Gastroesophageal sphincter (tissue), 4 donors: Measurements from ENCODE around the gene PPM1N. TPM values are rescaled to one million over a fixed set of nuclear protein-coding genes. Genes with fewer than 3 reads are reported as not detected.
A peak's percentile ranks its signal among the peaks of the same experiment; 100 is the strongest.

Experiments
- ATAC-seq: fragments of 150-250 bp; one replicate; pipeline ENCODE4 v1.9.1; 2016; ENCODE audit warnings: mild to moderate bottlenecking, moderate library complexity
- H3K27ac ChIP-seq, 4 donors: fragments of 200-600 bp; sonication (generic) in 3 of 4; 1 replicate in 3 of 4; 2 replicates in 1 of 4; pipeline ENCODE4 v1.5.1; 2016 to 2019
- H3K27me3 ChIP-seq: fragments of 200-600 bp; sonication (generic); one replicate; pipeline ENCODE4 v1.5.1; 2019
- H3K36me3 ChIP-seq, 2 donors: fragments of 200-600 bp; sonication (generic); one replicate each; pipeline ENCODE4 v1.5.1; 2019; ENCODE audit warnings: control low read depth in 1 of 2
- H3K4me1 ChIP-seq, 3 donors: fragments of 200-600 bp; sonication (generic); 1 replicate in 2 of 3; 2 replicates in 1 of 3; pipeline ENCODE4 v1.5.1; 2016 to 2019; ENCODE audit warnings: control low read depth in 2 of 3
- H3K4me3 ChIP-seq, 2 donors: fragments of 200-600 bp; sonication (generic); one replicate each; pipeline ENCODE4 v1.5.1; 2019; ENCODE audit warnings: mild to moderate bottlenecking in 1 of 2, moderate library complexity in 1 of 2
- H3K9me3 ChIP-seq, 3 donors: fragments of 200-600 bp; sonication (generic); one replicate each; pipeline ENCODE4 v1.5.1; 2017 to 2019; ENCODE audit warnings: control low read depth in 2 of 3
- EP300 ChIP-seq: sonication (generic); formaldehyde crosslinking; IDR thresholded peaks from one replicate; pipeline ENCODE4 v1.6.1; 2017; ENCODE audit warnings: antibody characterized with exemption, mild to moderate bottlenecking
- POLR2A ChIP-seq, 2 donors: fragments of 450-650 bp; IDR thresholded peaks; one replicate each; pipeline ENCODE4 v1.6.1; 2017; ENCODE audit warnings: antibody characterized with exemption in 2 of 2, mild to moderate bottlenecking in 2 of 2, moderate library complexity in 1 of 2
- POLR2AphosphoS5 ChIP-seq: sonication (generic); formaldehyde crosslinking; IDR thresholded peaks from one replicate; pipeline ENCODE4 v1.6.1; 2017; ENCODE audit warnings: antibody characterized with exemption
- WGBS, 2 donors: methylation state at CpG; one replicate each; pipeline ENCODE4 v1.1.5; 2018; ENCODE audit warnings: low coverage in 1 of 2; 5-methylcytosine and 5-hydroxymethylcytosine counted together
- total RNA-seq, 4 donors: library from RNA; depleted of rRNA; stranded (reverse); fragments of >200 nt; gene quantifications; one replicate each; pipeline ENCODE4 v1.1.0, GENCODE V29; 2016
- TF ChIP-seq, protein P1 (sequence below), 4 experiments: fragments of 200-600 bp in 2 of 4; fragments of 450-650 bp in 2 of 4; sonication (generic) in 1 of 4; IDR thresholded peaks; one replicate each; pipeline ENCODE4 v1.5.1; 2017 to 2019; ENCODE audit warnings: antibody characterized with exemption in 4 of 4, mild to moderate bottlenecking in 2 of 4, moderate library complexity in 2 of 4

The PPM1N gene
- total RNA-seq, 4 donors from 2014 or later = 0.96 to 3.2 (median 2.1) TPM

DNA sequence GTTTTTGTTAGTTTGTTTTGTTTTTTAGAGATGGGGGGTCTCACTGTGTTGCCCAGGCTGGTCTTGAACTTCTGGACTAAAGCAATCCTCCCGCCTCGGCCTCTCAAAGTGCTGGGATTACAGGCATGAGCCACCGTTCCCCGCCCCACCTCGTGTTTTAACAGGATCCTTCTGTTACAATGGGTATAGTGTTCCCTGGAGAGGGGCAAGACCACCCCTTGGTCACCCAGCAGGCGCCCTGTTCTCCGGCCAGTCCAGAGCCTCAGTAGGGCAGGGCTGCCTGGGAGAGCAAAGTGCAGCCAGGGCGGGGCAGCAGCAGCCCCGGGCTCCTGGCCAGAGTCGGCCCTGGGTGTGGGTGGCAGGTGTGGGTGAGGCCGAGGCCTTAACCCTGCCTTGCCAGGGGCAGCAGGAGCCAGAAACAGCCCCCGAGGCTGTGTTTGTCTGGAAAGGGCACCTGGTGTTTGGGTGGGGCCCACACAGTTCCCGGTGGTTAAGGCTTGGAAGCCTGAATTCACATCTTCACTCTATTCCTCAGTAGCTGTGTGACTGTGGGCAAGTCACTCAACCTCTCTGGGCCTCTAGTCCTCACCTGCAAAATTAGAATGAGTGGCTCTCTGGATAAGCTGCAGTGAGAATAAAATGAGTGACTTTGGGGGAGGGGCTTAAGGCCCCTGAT is 16.3 kb downstream of the PPM1N start:
- Histone ChIP-seq H3K4me3 (peak overlapping the region in 1 of 2 donors; percentile 6), H3K4me1 (peaks cover 5 to 79% (median 24%) of the 10 kb centered on the region in 3 donors), H3K27ac (peak overlapping the region; percentile 29 to 87 (median 71)), H3K9me3 (no peaks in the 10 kb centered on the region), H3K27me3 (no peaks in the 10 kb centered on the region), H3K36me3 (peaks cover 0 to 35% of the 10 kb centered on the region in 2 donors)
- 42 to 47% methylated on average over 3 to 10 of the region's 13 CpGs for WGBS, 2 donors
- no peak for TF ChIP-seq POLR2A (IDR thresholded peaks at IDR 0.05)
- TF ChIP-seq EP300 = no peak
- no peak for TF ChIP-seq POLR2AphosphoS5
- TF ChIP-seq, protein P1, sequence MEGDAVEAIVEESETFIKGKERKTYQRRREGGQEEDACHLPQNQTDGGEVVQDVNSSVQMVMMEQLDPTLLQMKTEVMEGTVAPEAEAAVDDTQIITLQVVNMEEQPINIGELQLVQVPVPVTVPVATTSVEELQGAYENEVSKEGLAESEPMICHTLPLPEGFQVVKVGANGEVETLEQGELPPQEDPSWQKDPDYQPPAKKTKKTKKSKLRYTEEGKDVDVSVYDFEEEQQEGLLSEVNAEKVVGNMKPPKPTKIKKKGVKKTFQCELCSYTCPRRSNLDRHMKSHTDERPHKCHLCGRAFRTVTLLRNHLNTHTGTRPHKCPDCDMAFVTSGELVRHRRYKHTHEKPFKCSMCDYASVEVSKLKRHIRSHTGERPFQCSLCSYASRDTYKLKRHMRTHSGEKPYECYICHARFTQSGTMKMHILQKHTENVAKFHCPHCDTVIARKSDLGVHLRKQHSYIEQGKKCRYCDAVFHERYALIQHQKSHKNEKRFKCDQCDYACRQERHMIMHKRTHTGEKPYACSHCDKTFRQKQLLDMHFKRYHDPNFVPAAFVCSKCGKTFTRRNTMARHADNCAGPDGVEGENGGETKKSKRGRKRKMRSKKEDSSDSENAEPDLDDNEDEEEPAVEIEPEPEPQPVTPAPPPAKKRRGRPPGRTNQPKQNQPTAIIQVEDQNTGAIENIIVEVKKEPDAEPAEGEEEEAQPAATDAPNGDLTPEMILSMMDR (IDR thresholded peaks at IDR 0.05) = no peak
- ATAC-seq = peak; percentile 34

DNA sequence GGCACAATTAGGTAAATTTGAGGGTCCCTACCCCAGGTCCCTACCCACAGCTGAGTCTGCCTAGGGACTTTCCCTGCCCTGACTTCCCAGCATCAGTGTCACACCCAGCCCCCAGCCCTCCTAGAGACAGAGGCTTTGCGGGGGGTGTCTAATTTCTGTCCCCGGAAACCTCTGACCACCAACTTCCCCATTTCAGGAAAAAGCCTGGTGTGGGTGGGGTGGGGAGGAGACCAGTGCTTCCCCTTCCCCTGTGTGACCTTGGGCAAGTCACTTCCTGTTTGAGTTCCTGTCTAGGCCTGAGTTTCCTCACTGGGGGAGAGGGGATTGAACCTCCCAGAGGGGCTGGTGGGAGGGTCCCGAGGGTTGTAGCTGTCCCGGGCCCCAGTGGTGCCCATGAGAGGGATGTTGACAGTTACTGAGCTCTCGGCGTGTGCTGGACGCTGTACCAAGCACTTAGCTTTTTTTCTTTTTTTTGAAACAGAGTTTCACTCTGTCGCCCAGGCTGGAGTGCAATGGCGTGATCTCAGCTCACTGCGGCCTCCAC is 16.9 kb downstream of the PPM1N start:
- no peaks in the 10 kb centered on the region for H3K27me3 ChIP-seq
- H3K27ac ChIP-seq = peak overlapping the region in 3 of 4 donors; percentile 67 to 87 (median 75)
- ATAC-seq = peak; percentile 67
- TF ChIP-seq POLR2AphosphoS5 = no peak
- TF ChIP-seq POLR2A (IDR thresholded peaks at IDR 0.05) = no peak
- TF ChIP-seq, protein P1 (IDR thresholded peaks at IDR 0.05) = no peak
- no peak for TF ChIP-seq EP300
- no peak overlapping the region for H3K4me3 ChIP-seq
- 58 to 60% methylated on average over 1 to 4 of the region's 10 CpGs for WGBS, 2 donors
- H3K9me3 ChIP-seq = no peaks in the 10 kb centered on the region
- H3K4me1 ChIP-seq = peaks cover 5 to 73% (median 24%) of the 10 kb centered on the region in 3 donors
- H3K36me3 ChIP-seq = peaks cover 0 to 41% of the 10 kb centered on the region in 2 donors

DNA sequence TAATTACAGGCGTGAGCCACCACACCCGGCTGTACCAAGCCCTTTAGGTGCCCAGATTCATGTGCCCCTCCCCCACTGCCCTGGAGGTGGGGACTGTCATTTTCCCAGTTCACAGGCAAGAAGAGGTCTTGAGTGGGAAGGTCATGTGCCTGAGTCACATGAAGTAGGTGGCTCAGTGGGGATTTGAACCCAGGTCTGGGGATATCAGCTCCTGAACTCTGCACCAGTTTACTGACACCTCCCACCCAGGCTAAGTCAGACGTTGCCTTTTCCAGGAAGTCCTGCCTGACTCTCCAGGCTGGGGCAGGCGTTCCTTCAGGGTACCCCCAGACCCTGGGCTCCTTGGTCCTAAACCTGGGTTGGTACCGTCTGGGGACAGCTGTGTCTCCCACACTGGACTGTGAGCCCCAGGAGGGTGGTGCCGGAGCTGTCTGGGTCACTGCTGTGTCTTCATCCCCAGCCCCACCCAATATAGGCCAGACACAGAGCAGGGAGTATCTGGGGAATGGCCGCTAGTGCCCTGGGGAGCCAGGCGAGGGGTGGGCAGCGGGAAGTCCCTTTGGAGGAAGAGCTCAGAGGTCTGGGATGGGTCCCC is 17.7 kb downstream of the PPM1N start:
- peaks cover 5 to 73% (median 24%) of the 10 kb centered on the region in 3 donors for H3K4me1 ChIP-seq
- ATAC-seq = peak; percentile 34
- H3K36me3 ChIP-seq = peaks cover 0 to 49% of the 10 kb centered on the region in 2 donors
- H3K27ac ChIP-seq = peak overlapping the region in 3 of 4 donors; percentile 67 to 87 (median 75)
- no peak for TF ChIP-seq EP300
- no peak for TF ChIP-seq POLR2AphosphoS5
- no peak for TF ChIP-seq POLR2A (IDR thresholded peaks at IDR 0.05)
- TF ChIP-seq, protein P1 (IDR thresholded peaks at IDR 0.05) = no peak
- WGBS, 2 donors = no CpG with 5 or more reads among the region's 9 CpGs
- no peaks in the 10 kb centered on the region for H3K27me3 ChIP-seq
- H3K9me3 ChIP-seq = no peaks in the 10 kb centered on the region
- H3K4me3 ChIP-seq = no peak overlapping the region

DNA sequence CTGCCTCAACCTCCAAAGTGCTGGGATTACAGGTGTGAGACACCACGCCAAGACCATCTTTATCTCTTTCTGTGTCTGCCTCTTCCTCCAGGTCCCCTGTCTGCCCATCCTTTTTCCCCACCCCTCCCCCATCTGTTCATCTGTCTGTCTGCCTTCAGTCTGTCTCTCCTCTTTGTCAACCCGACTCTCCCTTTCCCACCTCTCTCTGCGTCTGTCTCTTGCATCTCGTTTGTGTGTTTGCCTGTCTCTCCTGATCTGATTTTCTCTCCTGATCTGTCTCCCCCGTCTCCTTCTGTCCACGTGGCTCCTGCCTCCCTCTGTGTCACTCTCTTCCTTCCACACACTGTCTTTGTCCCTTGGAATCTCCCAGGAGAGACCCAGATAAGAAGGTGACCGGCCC is 19.0 kb downstream of the PPM1N start:
- H3K36me3 ChIP-seq = peaks cover 0 to 62% of the 10 kb centered on the region in 2 donors
- TF ChIP-seq EP300 (no peak), POLR2AphosphoS5 (no peak), POLR2A (IDR thresholded peaks at IDR 0.05) (no peak)
- TF ChIP-seq, protein P1 (IDR thresholded peaks at IDR 0.05) = no peak

More for the DNA sequence above, 19.0 kb downstream of the PPM1N start:
- no peak for ATAC-seq
- Histone ChIP-seq H3K4me3 (no peak overlapping the region), H3K4me1 (peaks cover 5 to 72% (median 24%) of the 10 kb centered on the region in 3 donors), H3K27me3 (no peaks in the 10 kb centered on the region), H3K9me3 (no peaks in the 10 kb centered on the region), H3K27ac (peak overlapping the region in 1 of 4 donors; percentile 87)
- 39 to 66% methylated on average over 6 to 7 of the region's 7 CpGs for WGBS, 2 donors
